K562 (cell line): ENCODE data around the gene SLC29A3. TPM values are rescaled to one million over a fixed set of nuclear protein-coding genes. Genes with fewer than 3 reads are reported as not detected.
A peak's percentile ranks its signal among the peaks of the same experiment; 100 is the strongest.

Experiments used
- FOXM1 ChIP-seq, 2 experiments: fragments of 450-650 bp in 1 of 2; sonication (generic) in 1 of 2; formaldehyde crosslinking in 1 of 2; IDR thresholded peaks; 2 replicates each; pipeline versions ENCODE4 v1.6.1 to v1.9.0; 2017 to 2022; ENCODE audit warnings: low read depth in 2 of 2, mild to moderate bottlenecking in 2 of 2, missing genetic modification reagents in 1 of 2, moderate library complexity in 1 of 2
- NFATC3 ChIP-seq: fragments of 450-650 bp; IDR thresholded peaks from 2 replicates; pipeline ENCODE4 v1.6.1; 2017; ENCODE audit warnings: mild to moderate bottlenecking
- RBM34 ChIP-seq: fragments of 200-400 bp; formaldehyde crosslinking; IDR thresholded peaks from 2 replicates; pipeline ENCODE4 v1.6.1; 2018; ENCODE audit warnings: low read length, borderline replicate concordance; ENCODE audit not compliant: insufficient read depth
- TCF7L2 ChIP-seq: fragments of 150-350 bp; IDR thresholded peaks from 2 replicates; pipeline ENCODE4 v1.6.1; 2016; ENCODE audit warnings: low read depth, mild to moderate bottlenecking, low read length, moderate library complexity
- polyA plus RNA-seq, 8 experiments: library from polyadenylated mRNA; depleted of rRNA in 4 of 8; stranded (reverse) in 5 of 8; unstranded in 3 of 8; fragments of >200 nt; fragmentation: Nextera tagmentation in 2 of 8; fragmentation: Illumina TruSeq in 1 of 8; extraction: Ambion mirVana in 2 of 8; extraction: Trizol in 1 of 8; gene quantifications; 2 replicates each; pipeline versions ENCODE4 v1.2.1 to v1.2.3, GENCODE V29; 2011 to 2014; ENCODE audit warnings: inconsistent platforms in 1 of 8, missing spikeins in 1 of 8
- total RNA-seq, 7 experiments: library from RNA; depleted of rRNA in 6 of 7; stranded (reverse); fragments of >200 nt in 6 of 7; fragmentation: Illumina TruSeq in 2 of 7; extraction: Trizol in 2 of 7; gene quantifications; 2 replicates each; pipeline versions ENCODE4 v1.2.1 to v1.2.3, GENCODE V29; 2011 to 2021; ENCODE audit warnings: low replicate concordance in 1 of 7
- TF ChIP-seq, protein P1 (sequence below), 2 experiments: IDR thresholded peaks; 2 replicates each; pipeline ENCODE4 v1.6.1; 2011; ENCODE audit warnings: borderline replicate concordance in 1 of 2, control low read depth in 1 of 2, low read depth in 1 of 2, low read length in 1 of 2, mild to moderate bottlenecking in 1 of 2, mixed read lengths in 1 of 2, moderate library complexity in 1 of 2; ENCODE audit not compliant: insufficient read depth in 1 of 2, insufficient read length in 1 of 2, poor library complexity in 1 of 2, severe bottlenecking in 1 of 2; ENCODE audit errors: extremely low read depth in 1 of 2
- TF ChIP-seq, protein P2 (sequence below): fragments of 250-450 bp; sonication (Bioruptor Pico); IDR thresholded peaks from 2 replicates; pipeline ENCODE4 v1.4.0; 2020; ENCODE audit warnings: borderline replicate concordance

Gene SLC29A3
- total and polyA plus RNA-seq, 9 of the 15 experiments (the other 6 are each of a cell fraction or from before 2014, with no cell fraction given) = 2.1 to 10.7 (median 4.6) TPM

DNA sequence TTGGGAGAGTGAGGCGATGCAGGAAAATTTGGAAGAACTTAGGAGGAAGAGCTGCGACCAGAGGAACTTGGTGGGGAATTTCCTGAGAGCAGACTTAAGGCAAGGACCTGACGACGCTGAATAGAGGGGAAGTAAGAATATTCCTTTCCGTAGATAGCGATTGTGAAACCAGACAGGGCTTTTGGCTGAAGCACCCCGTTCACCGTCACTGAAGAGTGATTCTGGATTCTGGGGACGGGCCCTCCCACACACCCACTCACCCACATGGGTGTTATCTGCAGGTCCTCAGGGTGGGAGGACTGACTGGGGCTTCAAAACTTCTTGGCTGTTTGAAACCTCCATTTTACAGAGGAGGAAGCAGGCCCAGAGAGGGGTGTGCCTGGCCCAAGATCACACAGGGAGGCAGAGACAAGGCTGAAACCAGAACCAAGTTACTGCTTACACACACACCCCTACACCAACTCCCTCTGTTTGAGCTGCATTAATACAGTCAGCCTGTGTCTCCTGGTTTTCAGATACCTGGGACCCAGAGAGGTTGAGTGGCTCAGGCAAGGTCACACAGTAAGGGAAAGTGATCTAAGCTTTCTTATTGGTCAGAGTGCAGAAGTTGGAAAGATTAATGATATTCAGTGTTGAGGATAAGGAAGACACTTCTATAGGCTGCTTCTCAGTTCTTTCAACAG lies 40.4 kb downstream of the SLC29A3 start (continued):
- TF ChIP-seq, protein P1, sequence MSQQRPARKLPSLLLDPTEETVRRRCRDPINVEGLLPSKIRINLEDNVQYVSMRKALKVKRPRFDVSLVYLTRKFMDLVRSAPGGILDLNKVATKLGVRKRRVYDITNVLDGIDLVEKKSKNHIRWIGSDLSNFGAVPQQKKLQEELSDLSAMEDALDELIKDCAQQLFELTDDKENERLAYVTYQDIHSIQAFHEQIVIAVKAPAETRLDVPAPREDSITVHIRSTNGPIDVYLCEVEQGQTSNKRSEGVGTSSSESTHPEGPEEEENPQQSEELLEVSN (IDR thresholded peaks at IDR 0.05; ENCODE audit: borderline replicate concordance in 1 of 2, extremely low read depth in 1 of 2, insufficient read depth in 1 of 2, insufficient read length in 1 of 2, low read depth in 1 of 2, low read length in 1 of 2, poor library complexity in 1 of 2, severe bottlenecking in 1 of 2) = peak; percentile 18 to 55
- TF ChIP-seq RBM34 (no peak), TCF7L2 (no peak), FOXM1 (IDR thresholded peaks at IDR 0.05; ENCODE audit: low read depth) (no peak; the same call in 1 of the 2 replicates), FOXM1 (CRISPR knock-in tag; IDR thresholded peaks at IDR 0.05; ENCODE audit: low read depth) (no peak), NFATC3 (no peak)
- TF ChIP-seq, protein P2, sequence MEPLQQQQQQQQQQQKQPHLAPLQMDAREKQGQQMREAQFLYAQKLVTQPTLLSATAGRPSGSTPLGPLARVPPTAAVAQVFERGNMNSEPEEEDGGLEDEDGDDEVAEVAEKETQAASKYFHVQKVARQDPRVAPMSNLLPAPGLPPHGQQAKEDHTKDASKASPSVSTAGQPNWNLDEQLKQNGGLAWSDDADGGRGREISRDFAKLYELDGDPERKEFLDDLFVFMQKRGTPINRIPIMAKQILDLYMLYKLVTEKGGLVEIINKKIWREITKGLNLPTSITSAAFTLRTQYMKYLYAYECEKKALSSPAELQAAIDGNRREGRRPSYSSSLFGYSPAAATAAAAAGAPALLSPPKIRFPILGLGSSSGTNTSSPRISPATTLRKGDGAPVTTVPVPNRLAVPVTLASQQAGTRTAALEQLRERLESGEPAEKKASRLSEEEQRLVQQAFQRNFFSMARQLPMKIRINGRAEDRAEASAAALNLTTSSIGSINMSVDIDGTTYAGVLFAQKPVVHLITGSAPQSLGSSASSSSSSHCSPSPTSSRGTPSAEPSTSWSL (CRISPR knock-in tag) = no peak
